ENCODE data around the gene FLAD1. TPM values are rescaled to one million over a fixed set of nuclear protein-coding genes. Genes with fewer than 3 reads are reported as not detected.

FLAD1 gene
- total RNA-seq, 1 experiment from 2014 or later: 97.0 TPM

- DNase-seq: no peak
- H3K27me3 Mint-ChIP-seq (ENCODE audit: low read depth): no peaks in the 10 kb centered on the region
- Histone ChIP-seq H2BK12ac (ENCODE audit: insufficient read length, low read depth, low read length) (no peak overlapping the region), H2BK20ac (ENCODE audit: low read depth, low read length, poor library complexity, severe bottlenecking) (no peak overlapping the region), H3K27ac (ENCODE audit: insufficient read length, low read depth, low read length) (no peak overlapping the region), H3K23ac (ENCODE audit: insufficient read length, low read depth, low read length) (no peak overlapping the region), H4K5ac (ENCODE audit: insufficient read length, low read depth, low read length) (no peak overlapping the region), H3K4me2 (ENCODE audit: insufficient read depth, insufficient read length, low read length) (no peak overlapping the region), H2BK5ac (ENCODE audit: insufficient read length, low read length) (no peak overlapping the region), H2BK120ac (ENCODE audit: low read depth, low read length, poor library complexity, severe bottlenecking) (no peak overlapping the region), H3K4me1 (ENCODE audit: insufficient read depth, low read length) (peaks cover 4% of the 10 kb centered on the region; the same call in 1 of the 2 replicates), H3K9me3 (ENCODE audit: control insufficient read depth, low read depth, low read length) (no peaks in the 10 kb centered on the region), H2AK5ac (ENCODE audit: insufficient read length, low read length) (no peak overlapping the region), H3K23me2 (ENCODE audit: insufficient read length, low read depth, low read length, poor library complexity, severe bottlenecking) (peaks cover 16% of the 10 kb centered on the region), H4K8ac (replicated peaks; ENCODE audit: insufficient read length, low read depth, low read length) (no peak overlapping the region), H3K18ac (ENCODE audit: insufficient read length, low read depth, low read length) (no peak overlapping the region), H4K91ac (ENCODE audit: insufficient read length, low read depth, low read length) (no peak overlapping the region), H2AFZ (ENCODE audit: low read length) (no peak overlapping the region), H3K79me1 (ENCODE audit: insufficient read depth, low read depth, low read length, poor library complexity, severe bottlenecking) (no peaks in the 10 kb centered on the region), H2BK15ac (ENCODE audit: low read depth, low read length) (no peak overlapping the region), H3K56ac (ENCODE audit: insufficient read length, low read depth, low read length) (no peak overlapping the region), H3K14ac (ENCODE audit: insufficient read depth, low read length) (no peak overlapping the region), H3T11ph (ENCODE audit: low read length) (no peak overlapping the region), H3K79me2 (ENCODE audit: insufficient read depth, low read length) (no peaks in the 10 kb centered on the region), H4K20me1 (ENCODE audit: control insufficient read depth, insufficient read depth, insufficient read length) (no peaks in the 10 kb centered on the region), H3K9ac (ENCODE audit: extremely low read depth, insufficient read length, low read length) (no peak overlapping the region), H3K27me3 (ENCODE audit: insufficient read depth, low read length) (no peaks in the 10 kb centered on the region), H3K4ac (ENCODE audit: low read depth, low read length) (no peak overlapping the region)
- TF ChIP-seq, protein P1, sequence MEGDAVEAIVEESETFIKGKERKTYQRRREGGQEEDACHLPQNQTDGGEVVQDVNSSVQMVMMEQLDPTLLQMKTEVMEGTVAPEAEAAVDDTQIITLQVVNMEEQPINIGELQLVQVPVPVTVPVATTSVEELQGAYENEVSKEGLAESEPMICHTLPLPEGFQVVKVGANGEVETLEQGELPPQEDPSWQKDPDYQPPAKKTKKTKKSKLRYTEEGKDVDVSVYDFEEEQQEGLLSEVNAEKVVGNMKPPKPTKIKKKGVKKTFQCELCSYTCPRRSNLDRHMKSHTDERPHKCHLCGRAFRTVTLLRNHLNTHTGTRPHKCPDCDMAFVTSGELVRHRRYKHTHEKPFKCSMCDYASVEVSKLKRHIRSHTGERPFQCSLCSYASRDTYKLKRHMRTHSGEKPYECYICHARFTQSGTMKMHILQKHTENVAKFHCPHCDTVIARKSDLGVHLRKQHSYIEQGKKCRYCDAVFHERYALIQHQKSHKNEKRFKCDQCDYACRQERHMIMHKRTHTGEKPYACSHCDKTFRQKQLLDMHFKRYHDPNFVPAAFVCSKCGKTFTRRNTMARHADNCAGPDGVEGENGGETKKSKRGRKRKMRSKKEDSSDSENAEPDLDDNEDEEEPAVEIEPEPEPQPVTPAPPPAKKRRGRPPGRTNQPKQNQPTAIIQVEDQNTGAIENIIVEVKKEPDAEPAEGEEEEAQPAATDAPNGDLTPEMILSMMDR (conservative IDR thresholded peaks at IDR 0.05): no peak
- H3K4me1 Mint-ChIP-seq: peaks cover 44 to 48% of the 10 kb centered on the region in 2 experiments
- H3K9me3 Mint-ChIP-seq: no peaks in the 10 kb centered on the region
- no CpG with 5 or more reads among the region's 6 CpGs for WGBS (ENCODE audit: extremely low coverage, insufficient read length, low lambda C conversion rate)
- H3K36me3 Mint-ChIP-seq (ENCODE audit: insufficient read depth in 1 of 3, low read depth in 3 of 3): peaks cover 2 to 10% (median 9%) of the 10 kb centered on the region in 3 experiments; a peak in 6 of 7 replicates
- no peak overlapping the region for H3K4me3 Mint-ChIP-seq
- peak overlapping the region in 2 of 3 experiments; percentile 7 to 59; a peak in 1 of 7 replicates for H3K27ac Mint-ChIP-seq
Observed at GRCh38 chr1:154952664-154953063, 30.5 kb upstream of the FLAD1 start.

Measured in H9 (cell line).